Neutrophil (primary cell): ENCODE data around the gene CERT1.
"Not testable (repeated sequence)": the region's sequence is repeated elsewhere in the genome, so short reads cannot be mapped to it uniquely, and the experiment has no call there.

ENCODE experiments used
- H3K27ac ChIP-seq: fragments of 200-600 bp; sonication (generic); 2 replicates; pipeline ENCODE4 v1.5.1; 2016; ENCODE audit warnings: mild to moderate bottlenecking, moderate library complexity
- H3K27me3 ChIP-seq: fragments of 200-600 bp; sonication (generic); 2 replicates; pipeline ENCODE4 v1.6.0; 2016; ENCODE audit warnings: mild to moderate bottlenecking
- H3K36me3 ChIP-seq: fragments of 200-600 bp; sonication (generic); 2 replicates; pipeline ENCODE4 v1.5.1; 2017
- H3K4me1 ChIP-seq, 2 experiments: fragments of 200-600 bp in 1 of 2; sonication (generic) in 1 of 2; 1 replicate in 1 of 2; 2 replicates in 1 of 2; pipeline versions ENCODE4 v1.5.1 to v1.6.1; 2013 to 2016; ENCODE audit warnings: low read depth in 1 of 2, low read length in 1 of 2, mild to moderate bottlenecking in 1 of 2, moderate library complexity in 1 of 2; ENCODE audit not compliant: control insufficient read depth in 1 of 2, insufficient read depth in 1 of 2
- H3K4me3 ChIP-seq, 2 experiments: fragments of 200-600 bp in 1 of 2; sonication (generic) in 1 of 2; 1 replicate in 1 of 2; 2 replicates in 1 of 2; pipeline ENCODE4 v1.5.1; 2013 to 2016; ENCODE audit warnings: low read depth in 1 of 2, low read length in 1 of 2, mild to moderate bottlenecking in 1 of 2, moderate library complexity in 1 of 2
- H3K9me3 ChIP-seq: fragments of 200-600 bp; sonication (generic); 2 replicates; pipeline ENCODE4 v1.5.1; 2016
- CTCF ChIP-seq: fragments of 200-600 bp; sonication (generic); IDR thresholded peaks from 2 replicates; pipeline ENCODE4 v1.5.1; 2016; ENCODE audit warnings: antibody characterized with exemption

Gene CERT1

GRCh38 chr5:75538211-75538610 is 26.8 kb upstream of the CERT1 start:
- Histone ChIP-seq H3K9me3 (no peaks in the 10 kb centered on the region), H3K27ac (peak overlapping the region; percentile 25), H3K4me3 (no peak overlapping the region), H3K27me3 (no peaks in the 10 kb centered on the region), H3K4me1 (peaks cover 23 to 33% of the 10 kb centered on the region in 2 experiments), H3K36me3 (no peaks in the 10 kb centered on the region)
- no peak for TF ChIP-seq CTCF

- Histone ChIP-seq H3K4me1 (peaks cover 23 to 33% of the 10 kb centered on the region in 2 experiments), H3K27ac (peak overlapping the region; percentile 47), H3K36me3 (no peaks in the 10 kb centered on the region), H3K9me3 (no peaks in the 10 kb centered on the region), H3K4me3 (no peak overlapping the region), H3K27me3 (no peaks in the 10 kb centered on the region)
- TF ChIP-seq CTCF, result no peak
Measured at GRCh38 chr5:75536694-75537360, 25.4 kb upstream of the CERT1 start.

- no peak for TF ChIP-seq CTCF
- no peaks in the 10 kb centered on the region for H3K9me3 ChIP-seq
Measured at GRCh38 chr5:75536147-75536546, 24.7 kb upstream of the CERT1 start.

GRCh38 chr5:75534734-75535133 is 23.3 kb upstream of the CERT1 start:
- peaks cover 23 to 33% of the 10 kb centered on the region in 2 experiments for H3K4me1 ChIP-seq
- TF ChIP-seq CTCF, result no peak
- no peaks in the 10 kb centered on the region for H3K36me3 ChIP-seq
- no peak overlapping the region for H3K4me3 ChIP-seq
- H3K27me3 ChIP-seq, result no peaks in the 10 kb centered on the region
- no peak overlapping the region for H3K27ac ChIP-seq
- H3K9me3 ChIP-seq, result no peaks in the 10 kb centered on the region

More at GRCh38 chr5:75536147-75536546, 24.7 kb upstream of the CERT1 start:
- Histone ChIP-seq H3K27me3 (no peaks in the 10 kb centered on the region), H3K4me1 (peaks cover 23 to 33% of the 10 kb centered on the region in 2 experiments), H3K4me3 (no peak overlapping the region), H3K36me3 (no peaks in the 10 kb centered on the region), H3K27ac (peak overlapping the region; percentile 47)

GRCh38 chr5:75533716-75534115 is 22.3 kb upstream of the CERT1 start:
- not testable (repeated sequence) for H3K9me3 ChIP-seq, H3K27ac ChIP-seq, H3K27me3 ChIP-seq

GRCh38 chr5:75532190-75532589 is 20.8 kb upstream of the CERT1 start:
- H3K27ac ChIP-seq, result no peak overlapping the region
- no peaks in the 10 kb centered on the region for H3K36me3 ChIP-seq
- no peak overlapping the region for H3K4me3 ChIP-seq
- no peaks in the 10 kb centered on the region for H3K27me3 ChIP-seq
- peaks cover 13 to 15% of the 10 kb centered on the region in 2 experiments for H3K4me1 ChIP-seq
- TF ChIP-seq CTCF, result no peak
- H3K9me3 ChIP-seq, result no peaks in the 10 kb centered on the region

More at GRCh38 chr5:75533716-75534115, 22.3 kb upstream of the CERT1 start:
- peaks cover 23 to 30% of the 10 kb centered on the region in 2 experiments for H3K4me1 ChIP-seq
- H3K36me3 ChIP-seq, H3K4me3 ChIP-seq: not testable (repeated sequence)
